Left ventricle myocardium inferior (tissue), 1 donor: ENCODE data around the gene C6orf62. TPM values are rescaled to one million over a fixed set of nuclear protein-coding genes. Genes with fewer than 3 reads are reported as not detected.
"Not testable (repeated sequence)": the region's sequence is repeated elsewhere in the genome, so short reads cannot be mapped to it uniquely, and the experiment has no call there.

ENCODE experiments used
- DNase-seq: peaks from one replicate; pipeline ENCODE4 v3.0.0-alpha.2; 2020
- H3K27ac ChIP-seq: fragments of 200-600 bp; replicated peaks from 2 replicates; pipeline ENCODE4 v1.8.0; 2021
- H3K27me3 ChIP-seq: fragments of 200-600 bp; 2 replicates; pipeline ENCODE4 v1.8.0; 2021; ENCODE audit warnings: low read depth
- H3K36me3 ChIP-seq: fragments of 200-600 bp; 2 replicates; pipeline ENCODE4 v1.8.0; 2021
- H3K4me1 ChIP-seq: fragments of 200-600 bp; 2 replicates; pipeline ENCODE4 v1.8.0; 2021
- H3K4me3 ChIP-seq: fragments of 200-600 bp; 2 replicates; pipeline ENCODE4 v1.8.0; 2021; ENCODE audit warnings: mild to moderate bottlenecking, moderate library complexity
- H3K9me3 ChIP-seq: fragments of 200-600 bp; replicated peaks from 2 replicates; pipeline ENCODE4 v1.8.0; 2021
- CTCF ChIP-seq: fragments of 200-600 bp; IDR thresholded peaks from 2 replicates; pipeline ENCODE4 v1.8.0; 2021; ENCODE audit warnings: antibody characterized with exemption, mild to moderate bottlenecking, borderline replicate concordance
- intact Hi-C: fragments of 100-400 bp; cut with micrococcal nuclease; formaldehyde crosslinking; loops from one replicate; pipeline ENCODE4 v1.11.0; 2022
- total RNA-seq: library from RNA; stranded (reverse); fragmentation: NEBNext Ultra II Directional; extraction: Animal tissue kit (Norgen Biotek cat#: 25700); gene quantifications from one replicate; pipeline ENCODE4 v1.2.1, GENCODE V29; 2021
- donor health status: DM: no; HTN: yes; CAD: no; lungs with severe emphysema.

The C6orf62 gene
- total RNA-seq, 1 donor from 2014 or later, result 40.4 TPM

- intact Hi-C loops, result no loop called here
- H3K27ac ChIP-seq, result no peak overlapping the region
- peaks cover 3% of the 10 kb centered on the region for H3K4me1 ChIP-seq
- peaks cover 14% of the 10 kb centered on the region for H3K36me3 ChIP-seq
- no peaks in the 10 kb centered on the region for H3K27me3 ChIP-seq
- no peak for TF ChIP-seq CTCF
- peaks cover 18% of the 10 kb centered on the region for H3K9me3 ChIP-seq
- no peak for DNase-seq
- no peak overlapping the region for H3K4me3 ChIP-seq
These were observed 45.3 kb downstream of the C6orf62 start for GRCh38 chr6:24673625-24674024.

GRCh38 chr6:24672620-24673182 is 46.3 kb downstream of the C6orf62 start:
- DNase-seq, result no peak
- Histone ChIP-seq H3K4me1 (peaks cover 12% of the 10 kb centered on the region), H3K4me3 (no peak overlapping the region), H3K9me3 (peaks cover 18% of the 10 kb centered on the region), H3K27me3 (no peaks in the 10 kb centered on the region), H3K27ac (no peak overlapping the region), H3K36me3 (peaks cover 14% of the 10 kb centered on the region)
- TF ChIP-seq CTCF, result no peak
- intact Hi-C loops, result no loop called here

GRCh38 chr6:24671077-24671476 is 47.9 kb downstream of the C6orf62 start:
- Histone ChIP-seq H3K4me1 (peaks cover 25% of the 10 kb centered on the region), H3K36me3 (peaks cover 14% of the 10 kb centered on the region), H3K9me3 (peaks cover 18% of the 10 kb centered on the region)
- intact Hi-C loops, H3K27me3 ChIP-seq, H3K27ac ChIP-seq, DNase-seq, H3K4me3 ChIP-seq: not testable (repeated sequence)

- intact Hi-C loops, DNase-seq, H3K27me3 ChIP-seq, H3K4me3 ChIP-seq, H3K27ac ChIP-seq: not testable (repeated sequence)
- H3K4me1 ChIP-seq, result peaks cover 31% of the 10 kb centered on the region
- peaks cover 18% of the 10 kb centered on the region for H3K9me3 ChIP-seq
- H3K36me3 ChIP-seq, result peaks cover 14% of the 10 kb centered on the region
These were observed 48.5 kb downstream of the C6orf62 start for GRCh38 chr6:24670492-24670891.

- intact Hi-C loops, result no loop called here
These were observed 50.0 kb downstream of the C6orf62 start for GRCh38 chr6:24668997-24669361.

GRCh38 chr6:24668066-24668996 is 50.6 kb downstream of the C6orf62 start:
- DNase-seq, intact Hi-C loops, H3K27me3 ChIP-seq: not testable (repeated sequence)
- H3K36me3 ChIP-seq, result peaks cover 24% of the 10 kb centered on the region
- peak overlapping the region; percentile 86 for H3K4me3 ChIP-seq
- peaks cover 50% of the 10 kb centered on the region for H3K4me1 ChIP-seq
- peak overlapping the region; percentile 95 for H3K27ac ChIP-seq
- peaks cover 10% of the 10 kb centered on the region for H3K9me3 ChIP-seq

More at GRCh38 chr6:24668997-24669361, 50.0 kb downstream of the C6orf62 start:
- Histone ChIP-seq H3K27me3 (no peaks in the 10 kb centered on the region), H3K9me3 (peaks cover 17% of the 10 kb centered on the region), H3K27ac (no peak overlapping the region), H3K36me3 (peaks cover 17% of the 10 kb centered on the region), H3K4me3 (no peak overlapping the region), H3K4me1 (peaks cover 44% of the 10 kb centered on the region)
- TF ChIP-seq CTCF, result no peak
- DNase-seq, result no peak

- no peak for DNase-seq
- no peak for TF ChIP-seq CTCF
- Histone ChIP-seq H3K27me3 (no peaks in the 10 kb centered on the region), H3K9me3 (peaks cover 8% of the 10 kb centered on the region), H3K4me3 (peak overlapping the region; percentile 86), H3K4me1 (peaks cover 50% of the 10 kb centered on the region), H3K36me3 (peaks cover 33% of the 10 kb centered on the region), H3K27ac (peak overlapping the region; percentile 95)
- intact Hi-C loops, result no loop called here
These were observed 51.6 kb downstream of the C6orf62 start for GRCh38 chr6:24667378-24667803.
